HEK293 (cell line): ENCODE results near the gene SLC2A11.

Experiments used
- BCL11A ChIP-seq: fragments of 450-650 bp; formaldehyde crosslinking; IDR thresholded peaks from 2 replicates; pipeline ENCODE4 v1.5.1; 2016; ENCODE audit warnings: low read depth, missing biosample characterization, missing genetic modification characterization
- EGR2 ChIP-seq: fragments of 450-650 bp; formaldehyde crosslinking; IDR thresholded peaks from 2 replicates; pipeline ENCODE4 v1.5.1; 2016; ENCODE audit warnings: low read depth, missing biosample characterization, missing genetic modification characterization
- KLF16 ChIP-seq: fragments of 450-650 bp; formaldehyde crosslinking; IDR thresholded peaks from 2 replicates; pipeline ENCODE4 v1.5.1; 2017; ENCODE audit warnings: missing biosample characterization, missing genetic modification characterization
- KLF7 ChIP-seq: fragments of 450-650 bp; formaldehyde crosslinking; IDR thresholded peaks from 2 replicates; pipeline ENCODE4 v1.5.1; 2016; ENCODE audit warnings: missing biosample characterization, missing genetic modification characterization, borderline replicate concordance
- SP2 ChIP-seq: fragments of 450-650 bp; formaldehyde crosslinking; IDR thresholded peaks from 2 replicates; pipeline ENCODE4 v1.5.1; 2016; ENCODE audit warnings: missing biosample characterization, missing genetic modification characterization
- SP3 ChIP-seq: fragments of 450-650 bp; formaldehyde crosslinking; IDR thresholded peaks from 2 replicates; pipeline ENCODE4 v1.5.1; 2016; ENCODE audit warnings: missing biosample characterization, missing genetic modification characterization
- ZNF132 ChIP-seq: fragments of 450-650 bp; formaldehyde crosslinking; IDR thresholded peaks from 2 replicates; pipeline ENCODE4 v1.5.1; 2017; ENCODE audit warnings: missing biosample characterization, missing genetic modification characterization, borderline replicate concordance
- ZNF140 ChIP-seq: fragments of 450-650 bp; formaldehyde crosslinking; IDR thresholded peaks from 2 replicates; pipeline ENCODE4 v1.5.1; 2016; ENCODE audit warnings: missing biosample characterization, missing genetic modification characterization
- ZNF184 ChIP-seq: fragments of 450-650 bp; IDR thresholded peaks from 2 replicates; pipeline ENCODE4 v1.5.1; 2018; ENCODE audit warnings: missing biosample characterization, mild to moderate bottlenecking, missing genetic modification characterization
- ZNF19 ChIP-seq: fragments of 450-650 bp; formaldehyde crosslinking; IDR thresholded peaks from 2 replicates; pipeline ENCODE4; 2016; ENCODE audit warnings: missing biosample characterization, missing genetic modification characterization, low read depth
- ZNF2 ChIP-seq: fragments of 450-650 bp; formaldehyde crosslinking; IDR thresholded peaks from 2 replicates; pipeline ENCODE4 v1.5.1; 2016; ENCODE audit warnings: missing biosample characterization, missing genetic modification characterization
- ZNF423 ChIP-seq: fragments of 450-650 bp; formaldehyde crosslinking; IDR thresholded peaks from 2 replicates; pipeline ENCODE4 v1.5.1; 2016; ENCODE audit warnings: missing biosample characterization, missing genetic modification characterization
- ZNF473 ChIP-seq: fragments of 450-650 bp; formaldehyde crosslinking; IDR thresholded peaks from 2 replicates; pipeline ENCODE4 v1.5.1; 2017; ENCODE audit warnings: missing biosample characterization, missing genetic modification characterization
- ZNF610 ChIP-seq: fragments of 450-650 bp; formaldehyde crosslinking; IDR thresholded peaks from 2 replicates; pipeline ENCODE4 v1.5.1; 2016; ENCODE audit warnings: missing biosample characterization, missing genetic modification characterization, borderline replicate concordance
- ZNF623 ChIP-seq: fragments of 450-650 bp; formaldehyde crosslinking; IDR thresholded peaks from 2 replicates; pipeline ENCODE4 v1.5.1; 2016; ENCODE audit warnings: missing biosample characterization, missing genetic modification characterization
- ZNF654 ChIP-seq: fragments of 450-650 bp; formaldehyde crosslinking; IDR thresholded peaks from 2 replicates; pipeline ENCODE4 v1.5.1; 2016; ENCODE audit warnings: low read depth, missing biosample characterization, missing genetic modification characterization
- ZNF670 ChIP-seq: fragments of 450-650 bp; formaldehyde crosslinking; IDR thresholded peaks from 2 replicates; pipeline ENCODE4 v1.5.1; 2016; ENCODE audit warnings: missing biosample characterization, missing genetic modification characterization, low read depth
- ZNF791 ChIP-seq: fragments of 450-650 bp; formaldehyde crosslinking; IDR thresholded peaks from 2 replicates; pipeline ENCODE4 v1.5.1; 2016; ENCODE audit warnings: missing biosample characterization, missing genetic modification characterization
- TF ChIP-seq, protein P1 (sequence below): fragments of 450-650 bp; formaldehyde crosslinking; IDR thresholded peaks from 2 replicates; pipeline ENCODE4 v1.5.1; 2016; ENCODE audit warnings: missing biosample characterization, missing genetic modification characterization
- TF ChIP-seq, protein P2 (sequence below): fragments of 450-650 bp; formaldehyde crosslinking; IDR thresholded peaks from 2 replicates; pipeline ENCODE4 v1.5.1; 2016; ENCODE audit warnings: missing biosample characterization, missing genetic modification characterization
- TF ChIP-seq, protein P3 (sequence below): fragments of 450-650 bp; formaldehyde crosslinking; IDR thresholded peaks from 2 replicates; pipeline ENCODE4 v1.5.1; 2016; ENCODE audit warnings: missing biosample characterization, missing genetic modification characterization
- TF ChIP-seq, protein P4 (sequence below): fragments of 450-650 bp; formaldehyde crosslinking; IDR thresholded peaks from 2 replicates; pipeline ENCODE4 v1.5.1; 2017; ENCODE audit warnings: missing biosample characterization, mild to moderate bottlenecking, missing genetic modification characterization, moderate library complexity
- TF ChIP-seq, protein P5 (sequence below): fragments of 450-650 bp; formaldehyde crosslinking; IDR thresholded peaks from 2 replicates; pipeline ENCODE4 v1.5.1; 2016; ENCODE audit warnings: missing biosample characterization, missing genetic modification characterization, borderline replicate concordance
- TF ChIP-seq, protein P6 (sequence below): fragments of 450-650 bp; formaldehyde crosslinking; optimal IDR thresholded peaks from 2 replicates; pipeline ENCODE3; 2016; ENCODE audit warnings: missing biosample characterization, mild to moderate bottlenecking, missing genetic modification characterization
- TF ChIP-seq, protein P7 (sequence below): fragments of 450-650 bp; formaldehyde crosslinking; IDR thresholded peaks from 2 replicates; pipeline ENCODE4; 2016; ENCODE audit warnings: missing biosample characterization, missing genetic modification characterization
- TF ChIP-seq, protein P8 (sequence below): fragments of 450-650 bp; IDR thresholded peaks from 2 replicates; pipeline ENCODE4 v1.5.1; 2018; ENCODE audit warnings: missing biosample characterization, missing genetic modification characterization

Gene SLC2A11

DNA sequence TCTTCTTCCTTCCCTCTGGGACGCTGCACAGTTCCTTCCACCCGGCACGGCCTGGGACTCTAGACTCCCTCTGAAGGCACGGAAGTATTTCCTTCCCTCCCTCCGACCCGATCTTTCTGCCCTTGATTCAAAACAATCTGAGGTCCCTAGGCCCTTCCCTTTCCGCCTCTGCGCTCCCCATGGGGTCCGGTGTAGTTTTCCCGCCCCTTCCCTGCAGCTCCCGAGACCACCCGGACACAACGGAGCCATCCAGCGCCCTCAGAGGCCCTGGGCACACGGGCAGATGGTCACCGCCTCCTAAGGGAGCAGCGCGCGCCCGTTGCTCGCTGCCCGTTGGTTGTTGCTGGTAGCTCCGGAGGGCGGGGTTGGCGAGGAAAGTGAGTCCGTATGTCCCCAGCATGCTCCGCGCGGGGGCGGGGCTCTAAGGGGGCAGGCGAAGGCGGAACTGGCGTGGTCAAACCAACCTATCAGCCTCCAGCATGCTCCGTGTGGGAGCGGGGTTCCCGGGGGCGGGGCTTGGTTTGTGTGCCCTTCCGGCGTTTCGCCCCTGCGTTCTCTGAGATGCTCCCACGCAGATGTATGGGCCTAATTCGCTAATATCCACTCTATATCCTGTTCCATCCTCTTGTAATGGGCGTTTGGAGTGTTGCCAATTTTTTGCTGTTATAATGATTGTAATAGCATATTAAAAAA lies 56.1 kb downstream of the SLC2A11 start (continued):
- no peak for TF ChIP-seq ZNF473 (tag by site-specific recombination)
- TF ChIP-seq, protein P1, sequence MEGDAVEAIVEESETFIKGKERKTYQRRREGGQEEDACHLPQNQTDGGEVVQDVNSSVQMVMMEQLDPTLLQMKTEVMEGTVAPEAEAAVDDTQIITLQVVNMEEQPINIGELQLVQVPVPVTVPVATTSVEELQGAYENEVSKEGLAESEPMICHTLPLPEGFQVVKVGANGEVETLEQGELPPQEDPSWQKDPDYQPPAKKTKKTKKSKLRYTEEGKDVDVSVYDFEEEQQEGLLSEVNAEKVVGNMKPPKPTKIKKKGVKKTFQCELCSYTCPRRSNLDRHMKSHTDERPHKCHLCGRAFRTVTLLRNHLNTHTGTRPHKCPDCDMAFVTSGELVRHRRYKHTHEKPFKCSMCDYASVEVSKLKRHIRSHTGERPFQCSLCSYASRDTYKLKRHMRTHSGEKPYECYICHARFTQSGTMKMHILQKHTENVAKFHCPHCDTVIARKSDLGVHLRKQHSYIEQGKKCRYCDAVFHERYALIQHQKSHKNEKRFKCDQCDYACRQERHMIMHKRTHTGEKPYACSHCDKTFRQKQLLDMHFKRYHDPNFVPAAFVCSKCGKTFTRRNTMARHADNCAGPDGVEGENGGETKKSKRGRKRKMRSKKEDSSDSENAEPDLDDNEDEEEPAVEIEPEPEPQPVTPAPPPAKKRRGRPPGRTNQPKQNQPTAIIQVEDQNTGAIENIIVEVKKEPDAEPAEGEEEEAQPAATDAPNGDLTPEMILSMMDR (tag by site-specific recombination), result 0 out of 2 replicates have a peak, but pooled peaks have one; percentile 42
- no peak; the same call in 1 of the 2 replicates for TF ChIP-seq ZNF610 (tag by site-specific recombination)
- TF ChIP-seq ZNF670, result no peak
- TF ChIP-seq ZNF132 (tag by site-specific recombination), result no peak
- TF ChIP-seq BCL11A, result no peak
- TF ChIP-seq ZNF654 (tag by site-specific recombination), result no peak
- TF ChIP-seq, protein P2, sequence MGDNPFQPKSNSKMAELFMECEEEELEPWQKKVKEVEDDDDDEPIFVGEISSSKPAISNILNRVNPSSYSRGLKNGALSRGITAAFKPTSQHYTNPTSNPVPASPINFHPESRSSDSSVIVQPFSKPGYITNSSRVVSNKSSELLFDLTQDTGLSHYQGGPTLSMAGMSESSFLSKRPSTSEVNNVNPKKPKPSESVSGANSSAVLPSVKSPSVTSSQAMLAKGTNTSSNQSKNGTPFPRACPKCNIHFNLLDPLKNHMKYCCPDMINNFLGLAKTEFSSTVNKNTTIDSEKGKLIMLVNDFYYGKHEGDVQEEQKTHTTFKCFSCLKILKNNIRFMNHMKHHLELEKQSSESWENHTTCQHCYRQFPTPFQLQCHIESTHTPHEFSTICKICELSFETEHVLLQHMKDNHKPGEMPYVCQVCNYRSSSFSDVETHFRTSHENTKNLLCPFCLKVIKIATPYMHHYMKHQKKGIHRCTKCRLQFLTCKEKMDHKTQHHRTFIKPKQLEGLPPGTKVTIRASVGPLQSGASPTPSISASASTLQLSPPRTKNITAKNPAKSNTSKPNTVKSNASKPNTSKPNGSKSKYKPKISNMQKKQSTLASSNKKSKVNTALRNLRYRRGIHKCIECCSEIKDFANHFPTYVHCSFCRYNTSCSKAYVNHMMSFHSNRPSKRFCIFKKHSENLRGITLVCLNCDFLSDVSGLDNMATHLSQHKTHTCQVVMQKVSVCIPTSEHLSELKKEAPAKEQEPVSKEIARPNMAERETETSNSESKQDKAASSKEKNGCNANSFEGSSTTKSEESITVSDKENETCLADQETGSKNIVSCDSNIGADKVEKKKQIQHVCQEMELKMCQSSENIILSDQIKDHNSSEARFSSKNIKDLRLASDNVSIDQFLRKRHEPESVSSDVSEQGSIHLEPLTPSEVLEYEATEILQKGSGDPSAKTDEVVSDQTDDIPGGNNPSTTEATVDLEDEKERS (tag by site-specific recombination), result 0 out of 2 replicates have a peak, but pooled peaks have one; percentile 47
- TF ChIP-seq, protein P3, sequence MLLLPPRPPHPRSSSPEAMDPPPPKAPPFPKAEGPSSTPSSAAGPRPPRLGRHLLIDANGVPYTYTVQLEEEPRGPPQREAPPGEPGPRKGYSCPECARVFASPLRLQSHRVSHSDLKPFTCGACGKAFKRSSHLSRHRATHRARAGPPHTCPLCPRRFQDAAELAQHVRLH, result peak; percentile 46; the same call in 1 of the 2 replicates
- TF ChIP-seq KLF7 (tag by site-specific recombination), result peak; percentile 40; the same call in 1 of the 2 replicates
- no peak for TF ChIP-seq ZNF19 (tag by site-specific recombination)
- peak; percentile 86 for TF ChIP-seq ZNF2
- TF ChIP-seq, protein P4, sequence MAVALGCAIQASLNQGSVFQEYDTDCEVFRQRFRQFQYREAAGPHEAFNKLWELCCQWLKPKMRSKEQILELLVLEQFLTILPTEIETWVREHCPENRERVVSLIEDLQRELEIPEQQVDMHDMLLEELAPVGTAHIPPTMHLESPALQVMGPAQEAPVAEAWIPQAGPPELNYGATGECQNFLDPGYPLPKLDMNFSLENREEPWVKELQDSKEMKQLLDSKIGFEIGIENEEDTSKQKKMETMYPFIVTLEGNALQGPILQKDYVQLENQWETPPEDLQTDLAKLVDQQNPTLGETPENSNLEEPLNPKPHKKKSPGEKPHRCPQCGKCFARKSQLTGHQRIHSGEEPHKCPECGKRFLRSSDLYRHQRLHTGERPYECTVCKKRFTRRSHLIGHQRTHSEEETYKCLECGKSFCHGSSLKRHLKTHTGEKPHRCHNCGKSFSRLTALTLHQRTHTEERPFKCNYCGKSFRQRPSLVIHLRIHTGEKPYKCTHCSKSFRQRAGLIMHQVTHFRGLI (tag by site-specific recombination), result no peak
- no peak for TF ChIP-seq ZNF184
- peak; percentile 80 for TF ChIP-seq ZNF423 (tag by site-specific recombination)
- peak; percentile 99 for TF ChIP-seq SP2 (tag by site-specific recombination)
- TF ChIP-seq SP3, result peak; percentile 97
- peak; percentile 83 for TF ChIP-seq KLF16 (tag by site-specific recombination)
- TF ChIP-seq, protein P5, sequence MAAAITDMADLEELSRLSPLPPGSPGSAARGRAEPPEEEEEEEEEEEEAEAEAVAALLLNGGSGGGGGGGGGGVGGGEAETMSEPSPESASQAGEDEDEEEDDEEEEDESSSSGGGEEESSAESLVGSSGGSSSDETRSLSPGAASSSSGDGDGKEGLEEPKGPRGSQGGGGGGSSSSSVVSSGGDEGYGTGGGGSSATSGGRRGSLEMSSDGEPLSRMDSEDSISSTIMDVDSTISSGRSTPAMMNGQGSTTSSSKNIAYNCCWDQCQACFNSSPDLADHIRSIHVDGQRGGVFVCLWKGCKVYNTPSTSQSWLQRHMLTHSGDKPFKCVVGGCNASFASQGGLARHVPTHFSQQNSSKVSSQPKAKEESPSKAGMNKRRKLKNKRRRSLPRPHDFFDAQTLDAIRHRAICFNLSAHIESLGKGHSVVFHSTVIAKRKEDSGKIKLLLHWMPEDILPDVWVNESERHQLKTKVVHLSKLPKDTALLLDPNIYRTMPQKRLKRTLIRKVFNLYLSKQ (tag by site-specific recombination), result no peak
- TF ChIP-seq, protein P6, sequence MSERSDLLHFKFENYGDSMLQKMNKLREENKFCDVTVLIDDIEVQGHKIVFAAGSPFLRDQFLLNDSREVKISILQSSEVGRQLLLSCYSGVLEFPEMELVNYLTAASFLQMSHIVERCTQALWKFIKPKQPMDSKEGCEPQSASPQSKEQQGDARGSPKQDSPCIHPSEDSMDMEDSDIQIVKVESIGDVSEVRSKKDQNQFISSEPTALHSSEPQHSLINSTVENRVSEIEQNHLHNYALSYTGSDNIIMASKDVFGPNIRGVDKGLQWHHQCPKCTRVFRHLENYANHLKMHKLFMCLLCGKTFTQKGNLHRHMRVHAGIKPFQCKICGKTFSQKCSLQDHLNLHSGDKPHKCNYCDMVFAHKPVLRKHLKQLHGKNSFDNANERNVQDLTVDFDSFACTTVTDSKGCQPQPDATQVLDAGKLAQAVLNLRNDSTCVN (tag by site-specific recombination), result peak; percentile 88
- TF ChIP-seq ZNF140, result no peak
- no peak for TF ChIP-seq ZNF791 (tag by site-specific recombination)
- TF ChIP-seq, protein P7, sequence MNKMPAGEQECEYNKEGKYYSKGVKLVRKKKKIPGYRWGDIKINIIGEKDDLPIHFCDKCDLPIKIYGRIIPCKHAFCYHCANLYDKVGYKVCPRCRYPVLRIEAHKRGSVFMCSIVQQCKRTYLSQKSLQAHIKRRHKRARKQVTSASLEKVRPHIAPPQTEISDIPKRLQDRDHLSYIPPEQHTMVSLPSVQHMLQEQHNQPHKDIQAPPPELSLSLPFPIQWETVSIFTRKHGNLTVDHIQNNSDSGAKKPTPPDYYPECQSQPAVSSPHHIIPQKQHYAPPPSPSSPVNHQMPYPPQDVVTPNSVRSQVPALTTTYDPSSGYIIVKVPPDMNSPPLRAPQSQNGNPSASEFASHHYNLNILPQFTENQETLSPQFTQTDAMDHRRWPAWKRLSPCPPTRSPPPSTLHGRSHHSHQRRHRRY (tag by site-specific recombination), result peak; percentile 55; the same call in 1 of the 2 replicates
- TF ChIP-seq ZNF623 (tag by site-specific recombination), result no peak; the same call in 1 of the 2 replicates
- peak; percentile 89 for TF ChIP-seq EGR2 (tag by site-specific recombination)
- TF ChIP-seq, protein P8, sequence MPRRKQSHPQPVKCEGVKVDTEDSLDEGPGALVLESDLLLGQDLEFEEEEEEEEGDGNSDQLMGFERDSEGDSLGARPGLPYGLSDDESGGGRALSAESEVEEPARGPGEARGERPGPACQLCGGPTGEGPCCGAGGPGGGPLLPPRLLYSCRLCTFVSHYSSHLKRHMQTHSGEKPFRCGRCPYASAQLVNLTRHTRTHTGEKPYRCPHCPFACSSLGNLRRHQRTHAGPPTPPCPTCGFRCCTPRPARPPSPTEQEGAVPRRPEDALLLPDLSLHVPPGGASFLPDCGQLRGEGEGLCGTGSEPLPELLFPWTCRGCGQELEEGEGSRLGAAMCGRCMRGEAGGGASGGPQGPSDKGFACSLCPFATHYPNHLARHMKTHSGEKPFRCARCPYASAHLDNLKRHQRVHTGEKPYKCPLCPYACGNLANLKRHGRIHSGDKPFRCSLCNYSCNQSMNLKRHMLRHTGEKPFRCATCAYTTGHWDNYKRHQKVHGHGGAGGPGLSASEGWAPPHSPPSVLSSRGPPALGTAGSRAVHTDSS (tag by site-specific recombination), result no peak
